A673 (cell line): Measurements from ENCODE around the gene GFRA3.

Source experiments
- CTCF ChIP-seq: fragments of 300-800, 200-600 bp; sonication (generic); conservative IDR thresholded peaks from 2 replicates; pipeline ENCODE4 v1.5.1; 2017; ENCODE audit warnings: low read depth, mild to moderate bottlenecking, antibody characterized with exemption, low read length, moderate library complexity, mixed read lengths
- EZH2 ChIP-seq: fragments of 200-600 bp; sonication (generic); IDR thresholded peaks from 2 replicates; pipeline ENCODE4 v1.6.1; 2017; ENCODE audit warnings: borderline replicate concordance, low read depth, mild to moderate bottlenecking, mixed read lengths, antibody characterized with exemption, low read length; ENCODE audit not compliant: poor library complexity, severe bottlenecking

GRCh38 chr5:138240650-138241385 is 33.6 kb downstream of the GFRA3 start:
- TF ChIP-seq CTCF: no peak
- no peak for TF ChIP-seq EZH2
